NCI-H2227 treated with DMSO at 0.1 percent for 48 hours (cell line): ENCODE results near the gene DIP2A.
A peak's percentile ranks its signal among the peaks of the same experiment; 100 is the strongest.

Experiments used
- DNase-seq: peaks from one replicate; lab custom pipeline; 2025; lab: John Stamatoyannopoulos, UW

DIP2A gene

GRCh38 chr21:46458315-46459023 lies at the start of gene DIP2A:
Gene DIP2A, plus strand, starts transcription at chr21:46458891. Its CDS starts 241 bp downstream, at chr21:46459132.
- peak; percentile 95 for DNase-seq

- no peak for DNase-seq
Measured at GRCh38 chr21:46409641-46410406, 48.9 kb upstream of the DIP2A start.

- DNase-seq, result no peak
Measured at GRCh38 chr21:46410516-46410915, 48.2 kb upstream of the DIP2A start.

- no peak for DNase-seq
Measured at GRCh38 chr21:46411236-46411635, 47.5 kb upstream of the DIP2A start.

- no peak for DNase-seq
Measured at GRCh38 chr21:46411691-46412090, 47.0 kb upstream of the DIP2A start.

GRCh38 chr21:46412521-46413364 lies 45.9 kb upstream of the DIP2A start:
- no peak for DNase-seq

GRCh38 chr21:46413365-46413696 lies 45.4 kb upstream of the DIP2A start:
- no peak for DNase-seq

GRCh38 chr21:46414965-46415275 lies 43.8 kb upstream of the DIP2A start:
- no peak for DNase-seq

- DNase-seq, result no peak
Measured at GRCh38 chr21:46416551-46416950, 42.1 kb upstream of the DIP2A start.

GRCh38 chr21:46418265-46418946 lies 40.3 kb upstream of the DIP2A start:
- no peak for DNase-seq

- no peak for DNase-seq
Measured at GRCh38 chr21:46420241-46421190, 38.2 kb upstream of the DIP2A start.

- DNase-seq, result no peak
Measured at GRCh38 chr21:46421191-46421750, 37.4 kb upstream of the DIP2A start.

GRCh38 chr21:46421756-46422555 lies 36.7 kb upstream of the DIP2A start:
- DNase-seq, result no peak

- no peak for DNase-seq
Measured at GRCh38 chr21:46422636-46423241, 36.0 kb upstream of the DIP2A start.

GRCh38 chr21:46423546-46424038 lies 35.1 kb upstream of the DIP2A start:
- no peak for DNase-seq

- DNase-seq, result no peak
Measured at GRCh38 chr21:46424039-46424591, 34.6 kb upstream of the DIP2A start.

GRCh38 chr21:46424621-46425020 lies 34.1 kb upstream of the DIP2A start:
- DNase-seq, result no peak

GRCh38 chr21:46425041-46425440 lies 33.6 kb upstream of the DIP2A start:
- no peak for DNase-seq

- DNase-seq, result no peak
Measured at GRCh38 chr21:46425571-46425970, 33.1 kb upstream of the DIP2A start.
